Medulla oblongata (tissue), 1 donor: ENCODE results near the gene SLC10A7.

Experiments used
- DNase-seq: peaks from one replicate; pipeline ENCODE4 v3.0.0-alpha.2; 2015; ENCODE audit errors: extremely low spot score

SLC10A7 gene, protein sequence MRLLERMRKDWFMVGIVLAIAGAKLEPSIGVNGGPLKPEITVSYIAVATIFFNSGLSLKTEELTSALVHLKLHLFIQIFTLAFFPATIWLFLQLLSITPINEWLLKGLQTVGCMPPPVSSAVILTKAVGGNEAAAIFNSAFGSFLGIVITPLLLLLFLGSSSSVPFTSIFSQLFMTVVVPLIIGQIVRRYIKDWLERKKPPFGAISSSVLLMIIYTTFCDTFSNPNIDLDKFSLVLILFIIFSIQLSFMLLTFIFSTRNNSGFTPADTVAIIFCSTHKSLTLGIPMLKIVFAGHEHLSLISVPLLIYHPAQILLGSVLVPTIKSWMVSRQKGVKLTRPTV

GRCh38 chr4:146521541-146522097 lies at the start of gene SLC10A7:
Gene SLC10A7, minus strand, starts transcription at chr4:146521940. Its CDS starts 223 bp downstream, at chr4:146521717.
- DNase-seq = peak; percentile 85

DNA sequence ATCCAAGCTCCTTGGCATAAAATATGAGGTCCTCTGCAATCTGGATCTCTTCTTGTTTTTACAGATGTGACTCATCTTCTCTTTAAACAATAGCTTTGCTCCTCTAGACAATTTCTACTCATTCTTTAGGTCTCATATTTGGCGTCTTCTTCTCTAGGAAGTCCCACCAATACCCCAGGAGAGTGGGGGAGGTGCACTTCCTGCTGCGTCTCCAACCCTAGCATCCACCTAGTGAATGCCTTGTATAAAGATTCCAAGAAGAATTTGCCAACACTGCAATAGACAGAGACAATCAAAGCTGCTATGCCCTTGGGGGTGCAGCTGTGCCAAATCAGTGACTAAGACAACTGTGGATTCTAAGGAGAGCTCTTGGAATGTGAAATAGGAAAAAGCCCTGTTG lies 45.7 kb upstream of the SLC10A7 start:
- no peak for DNase-seq

DNA sequence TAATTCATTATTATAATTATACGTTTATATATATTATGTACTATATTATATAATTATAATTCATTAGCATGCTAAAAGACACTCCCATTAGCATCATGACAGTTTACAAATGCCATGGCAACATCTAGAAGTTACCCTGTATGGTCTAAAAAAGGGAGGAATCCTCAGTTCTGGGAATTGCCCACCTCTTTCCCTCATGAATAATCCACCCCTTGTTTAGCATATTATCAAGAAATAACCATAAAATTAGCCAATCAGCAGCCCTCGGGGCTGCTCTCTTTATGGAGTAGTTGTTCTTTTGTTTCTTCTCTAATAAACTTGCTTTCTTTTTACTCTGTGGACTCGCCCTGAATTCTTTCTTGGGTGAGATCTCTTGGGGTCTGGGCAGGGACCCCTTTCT lies 42.8 kb upstream of the SLC10A7 start:
- DNase-seq = no peak

- DNase-seq = no peak
Measured at GRCh38 chr4:146550161-146550560, 28.4 kb upstream of the SLC10A7 start.

DNA sequence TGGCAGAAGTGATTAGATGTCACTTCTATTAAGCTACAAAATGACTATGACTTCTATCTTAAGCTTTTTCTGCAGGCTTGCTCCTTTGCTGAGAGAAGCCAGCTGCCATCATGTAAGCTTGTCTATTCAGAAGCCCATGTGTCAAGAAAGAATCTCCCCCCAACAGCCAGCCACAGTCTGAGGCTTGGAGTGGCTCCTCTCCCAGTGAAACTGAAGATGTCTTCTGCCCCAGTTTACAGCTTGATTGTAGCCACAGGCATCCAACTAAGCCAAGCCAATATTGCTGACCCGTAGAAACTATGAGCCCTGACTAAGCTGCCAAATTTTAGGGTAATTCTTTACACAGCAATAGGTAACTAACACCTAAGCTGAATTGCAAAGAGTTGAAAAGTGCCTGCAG lies 26.7 kb upstream of the SLC10A7 start:
- DNase-seq = no peak

DNA sequence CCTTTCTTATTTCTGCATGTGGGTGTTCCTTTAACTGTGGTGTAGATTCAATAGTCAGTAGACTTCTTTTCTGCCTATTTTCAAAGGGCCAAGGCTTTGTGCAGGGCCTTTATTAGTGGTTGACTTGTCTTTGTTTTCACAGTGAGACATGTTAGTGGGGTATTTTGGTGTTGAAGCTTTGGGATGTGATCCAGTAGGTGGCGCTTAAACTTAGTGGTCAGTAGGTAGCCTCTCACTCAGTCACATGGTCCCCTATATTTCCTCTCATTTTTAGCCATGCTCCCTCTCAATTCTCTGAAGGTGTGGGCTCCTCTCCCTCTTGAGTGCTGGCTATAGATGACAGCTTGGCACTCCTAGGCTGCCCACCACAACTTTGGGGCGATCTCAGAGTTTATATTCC lies 23.4 kb upstream of the SLC10A7 start:
- no peak for DNase-seq

- no peak for DNase-seq
Measured at GRCh38 chr4:146534178-146534577, 12.4 kb upstream of the SLC10A7 start.

DNA sequence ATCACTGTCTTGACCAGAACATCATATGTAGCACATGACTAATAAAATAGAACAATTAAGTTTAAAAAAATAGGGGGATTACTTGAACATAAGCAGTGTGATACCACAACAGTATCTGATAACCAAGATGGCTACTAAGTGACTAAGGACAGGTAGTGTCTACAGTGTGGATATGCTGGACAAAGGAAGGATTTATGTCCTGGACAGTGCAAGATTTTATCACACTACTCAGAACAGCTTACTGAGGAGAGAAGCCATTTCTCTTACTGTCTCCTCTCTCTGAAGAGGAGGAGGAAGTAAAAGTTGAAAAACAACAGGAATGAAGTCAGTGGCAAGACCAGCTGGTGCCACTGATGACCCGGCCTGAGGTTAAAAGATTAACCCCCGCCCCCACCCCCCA lies 4.0 kb upstream of the SLC10A7 start:
- DNase-seq = no peak

GRCh38 chr4:146524663-146525062 lies 2.9 kb upstream of the SLC10A7 start:
- no peak for DNase-seq

GRCh38 chr4:146522869-146523205 lies 1.1 kb upstream of the SLC10A7 start:
- peak; percentile 30 for DNase-seq

DNA sequence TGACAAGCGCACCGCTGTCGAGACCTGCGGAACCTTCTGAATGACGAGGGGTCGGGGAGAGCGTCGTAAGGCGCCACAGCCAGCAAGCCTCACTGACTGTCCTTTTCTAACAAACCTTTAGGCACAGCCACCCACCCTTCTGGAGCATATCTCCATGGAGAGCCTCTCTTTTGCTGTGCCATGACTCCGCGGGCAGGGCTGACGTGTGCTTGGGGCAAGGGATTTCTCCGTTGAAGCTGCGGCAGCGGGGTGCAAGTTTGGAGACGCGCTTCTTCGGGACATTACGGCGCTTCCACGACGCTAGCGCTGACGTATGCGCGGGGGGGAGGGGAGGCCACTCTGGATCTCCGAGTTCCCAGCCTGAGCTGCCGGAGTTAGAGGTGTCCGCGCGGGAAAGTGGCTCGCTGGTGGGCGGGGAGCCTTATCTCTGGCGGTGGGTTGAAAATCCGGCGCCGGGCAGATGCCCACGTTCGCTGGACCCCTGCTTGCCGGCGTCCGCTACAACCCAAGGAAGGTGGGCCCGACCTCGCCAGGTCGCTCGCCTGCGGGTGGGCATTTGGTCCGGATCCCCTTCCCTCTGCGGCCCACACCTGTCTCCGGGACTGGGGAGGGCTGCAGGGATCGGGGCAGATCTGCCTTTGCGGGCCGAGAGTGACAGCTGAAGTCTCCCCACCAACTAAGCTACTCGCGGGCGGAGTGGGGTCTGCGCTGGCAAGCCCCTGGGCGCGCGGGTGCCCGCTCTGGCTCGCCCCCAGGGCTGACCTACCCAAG lies 543 bp upstream of the SLC10A7 start:
- peak; percentile 95 for DNase-seq

DNA sequence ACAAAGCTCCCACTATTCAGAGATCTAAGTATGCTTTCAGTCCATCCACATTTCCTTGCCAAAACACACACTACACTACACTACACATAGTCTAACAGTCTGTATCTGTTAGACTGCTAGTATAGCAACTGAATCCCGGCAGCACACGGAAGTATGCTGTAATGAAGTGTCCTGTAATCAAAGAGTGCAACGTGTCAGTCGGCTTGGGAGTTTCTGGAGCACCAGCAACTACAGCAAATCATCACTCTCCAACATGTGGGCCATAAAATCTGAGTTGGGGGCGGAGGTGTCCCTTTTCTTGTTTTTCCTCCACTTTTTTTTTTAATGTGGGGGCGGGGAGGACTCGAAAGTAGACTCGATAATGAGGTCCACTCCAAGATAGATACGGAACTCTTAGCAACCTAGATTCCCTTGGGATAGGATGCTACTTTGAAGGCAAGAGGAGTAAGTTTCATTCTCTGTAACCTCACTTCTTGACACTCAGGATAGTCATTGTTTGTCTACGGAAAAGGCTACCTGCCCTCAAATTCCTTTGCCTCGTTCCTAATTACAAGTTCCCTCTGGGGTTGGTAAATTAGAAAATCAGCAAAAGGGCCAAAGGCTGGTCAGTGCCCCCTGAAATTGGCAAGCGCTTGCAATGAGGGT lies 722 bp downstream of the SLC10A7 start:
- DNase-seq = peak; percentile 48

DNA sequence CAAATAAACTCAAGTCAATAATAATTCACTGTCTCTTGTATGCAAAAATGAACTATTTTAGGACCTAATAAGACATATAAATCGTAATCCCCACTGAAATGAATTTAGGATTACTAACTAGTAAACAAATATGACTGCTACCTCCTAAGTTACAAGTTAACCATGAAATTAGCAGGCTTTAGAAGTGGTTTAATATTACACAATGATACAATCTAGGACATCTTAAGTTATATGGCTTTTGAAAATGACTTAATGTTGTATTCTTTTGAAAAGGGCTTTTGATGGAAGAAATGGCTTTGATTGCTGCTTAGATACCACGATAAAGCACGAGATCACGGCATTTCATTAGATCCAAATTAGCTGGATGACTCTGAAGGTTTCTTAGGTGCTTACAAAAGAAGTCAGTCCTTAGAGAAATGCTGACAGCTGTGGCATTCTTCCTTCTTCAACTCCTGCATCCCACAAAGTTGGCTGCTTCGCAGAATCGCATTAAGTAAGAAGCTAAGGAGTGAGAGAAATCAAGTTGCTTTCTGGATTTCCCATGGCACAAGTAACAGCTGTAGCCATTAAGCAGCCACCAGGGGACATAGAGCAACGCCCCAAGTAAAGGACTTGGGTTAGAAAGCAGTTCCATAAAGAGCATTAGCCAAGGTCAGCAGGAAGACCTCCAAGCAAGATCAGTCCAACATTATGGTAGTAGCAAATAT lies 6.9 kb downstream of the SLC10A7 start:
- no peak for DNase-seq

GRCh38 chr4:146513548-146513947 lies 8.2 kb downstream of the SLC10A7 start:
- DNase-seq = no peak

DNA sequence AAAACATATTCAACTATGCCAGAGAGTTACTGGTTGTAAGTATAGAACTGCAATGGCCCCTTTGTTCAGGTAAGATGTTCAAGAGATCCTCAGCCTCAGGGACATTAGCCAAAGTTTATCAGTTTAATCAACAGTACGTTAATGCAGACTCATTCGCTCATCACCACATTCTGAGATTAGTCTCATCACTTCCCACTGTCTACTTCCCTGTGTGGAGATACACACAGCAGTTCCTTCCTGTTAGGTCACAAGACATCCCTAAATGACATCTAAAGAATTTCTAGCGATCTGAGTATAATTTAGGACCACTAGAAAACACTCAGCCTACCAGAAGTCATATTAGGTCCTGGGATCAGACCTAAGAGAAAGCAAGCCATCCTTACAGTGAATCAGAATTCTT lies 10.4 kb downstream of the SLC10A7 start:
- DNase-seq = peak; percentile 33

DNA sequence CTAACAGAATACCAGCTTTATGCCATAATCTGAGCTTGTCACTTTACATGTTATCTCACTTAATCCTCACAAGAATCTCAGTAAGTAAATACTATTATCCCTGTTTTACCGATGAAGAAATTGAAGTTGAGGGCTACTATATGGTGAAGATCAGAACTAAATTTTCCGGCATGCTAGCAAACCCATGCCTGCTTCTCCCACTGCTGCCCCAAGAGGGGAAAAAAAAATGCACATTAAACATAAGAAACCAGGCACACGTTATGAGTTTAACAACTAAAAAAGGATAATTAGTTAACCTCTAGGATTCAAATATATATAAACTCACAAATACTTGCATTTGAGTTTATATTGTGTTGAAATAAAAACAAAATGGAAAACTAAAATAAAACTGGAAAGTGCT lies 10.8 kb downstream of the SLC10A7 start:
- no peak for DNase-seq

GRCh38 chr4:146508229-146508939 lies 13.4 kb downstream of the SLC10A7 start:
- no peak for DNase-seq

GRCh38 chr4:146507632-146508031 lies 14.1 kb downstream of the SLC10A7 start:
- DNase-seq = no peak

- DNase-seq = no peak
Measured at GRCh38 chr4:146506272-146506671, 15.5 kb downstream of the SLC10A7 start.

GRCh38 chr4:146500216-146500615 lies 21.5 kb downstream of the SLC10A7 start:
- DNase-seq = no peak

- no peak for DNase-seq
Measured at GRCh38 chr4:146498291-146498690, 23.4 kb downstream of the SLC10A7 start.
